Nephron (organoid): ENCODE data around the gene CABP4.

Experiments used
- H3K27ac Mint-ChIP-seq, 3 experiments: 2 replicates each; pipeline ENCODE4 v1.8.0; 2020; ENCODE audit warnings: mixed read lengths in 3 of 3, mild to moderate bottlenecking in 2 of 3, moderate library complexity in 1 of 3
- H3K27me3 Mint-ChIP-seq: 2 replicates; pipeline ENCODE4 v1.8.0; 2021; ENCODE audit warnings: low read depth, mild to moderate bottlenecking, moderate library complexity, mixed read lengths
- H3K36me3 Mint-ChIP-seq: 2 replicates; pipeline ENCODE4 v1.8.0; 2020; ENCODE audit warnings: low read depth, mixed read lengths
- H3K4me1 Mint-ChIP-seq: 2 replicates; pipeline ENCODE4 v1.8.0; 2020; ENCODE audit warnings: mixed read lengths
- H3K4me3 Mint-ChIP-seq, 3 experiments: 2 replicates each; pipeline ENCODE4 v1.8.0; 2020; ENCODE audit warnings: mild to moderate bottlenecking in 3 of 3, mixed read lengths in 3 of 3, moderate library complexity in 2 of 3
- H3K9me3 Mint-ChIP-seq: 2 replicates; pipeline ENCODE4 v1.8.0; 2020; ENCODE audit warnings: mixed read lengths
- TF ChIP-seq, protein P1 (sequence below), 3 experiments: fragments of 200-600 bp; sonication (generic); IDR thresholded peaks; one replicate each; pipeline ENCODE4 v1.5.0; 2021; ENCODE audit warnings: antibody characterized with exemption in 3 of 3; ENCODE audit not compliant: unreplicated experiment in 3 of 3

The CABP4 gene

DNA sequence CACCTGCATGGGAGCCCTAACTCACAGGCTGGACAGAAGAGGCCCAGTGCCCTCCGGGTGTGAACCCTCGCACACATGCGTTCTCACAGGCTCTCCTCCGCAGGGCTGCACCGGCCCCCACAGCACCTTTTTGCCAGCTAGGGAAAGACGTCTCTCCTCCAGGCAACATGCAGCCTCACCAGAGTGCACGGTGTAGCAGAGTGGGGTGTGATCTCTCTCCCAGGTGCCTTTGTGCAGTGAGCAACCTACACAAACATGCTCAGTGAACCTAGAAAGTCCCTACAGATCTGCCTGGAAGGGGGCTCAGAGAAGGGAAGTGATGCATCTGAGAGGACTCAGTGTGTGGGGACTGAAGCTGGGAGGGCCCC is 43.4 kb upstream of the CABP4 start:
- peaks cover 46% of the 10 kb centered on the region for H3K27me3 Mint-ChIP-seq
- TF ChIP-seq, protein P1, sequence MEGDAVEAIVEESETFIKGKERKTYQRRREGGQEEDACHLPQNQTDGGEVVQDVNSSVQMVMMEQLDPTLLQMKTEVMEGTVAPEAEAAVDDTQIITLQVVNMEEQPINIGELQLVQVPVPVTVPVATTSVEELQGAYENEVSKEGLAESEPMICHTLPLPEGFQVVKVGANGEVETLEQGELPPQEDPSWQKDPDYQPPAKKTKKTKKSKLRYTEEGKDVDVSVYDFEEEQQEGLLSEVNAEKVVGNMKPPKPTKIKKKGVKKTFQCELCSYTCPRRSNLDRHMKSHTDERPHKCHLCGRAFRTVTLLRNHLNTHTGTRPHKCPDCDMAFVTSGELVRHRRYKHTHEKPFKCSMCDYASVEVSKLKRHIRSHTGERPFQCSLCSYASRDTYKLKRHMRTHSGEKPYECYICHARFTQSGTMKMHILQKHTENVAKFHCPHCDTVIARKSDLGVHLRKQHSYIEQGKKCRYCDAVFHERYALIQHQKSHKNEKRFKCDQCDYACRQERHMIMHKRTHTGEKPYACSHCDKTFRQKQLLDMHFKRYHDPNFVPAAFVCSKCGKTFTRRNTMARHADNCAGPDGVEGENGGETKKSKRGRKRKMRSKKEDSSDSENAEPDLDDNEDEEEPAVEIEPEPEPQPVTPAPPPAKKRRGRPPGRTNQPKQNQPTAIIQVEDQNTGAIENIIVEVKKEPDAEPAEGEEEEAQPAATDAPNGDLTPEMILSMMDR (IDR thresholded peaks at IDR 0.05; ENCODE audit: unreplicated experiment in 3 of 3): no peak
- peaks cover 27% of the 10 kb centered on the region for H3K4me1 Mint-ChIP-seq
- no peaks in the 10 kb centered on the region for H3K9me3 Mint-ChIP-seq
- no peaks in the 10 kb centered on the region for H3K36me3 Mint-ChIP-seq
- H3K27ac Mint-ChIP-seq: no peak overlapping the region
- H3K4me3 Mint-ChIP-seq: no peak overlapping the region

DNA sequence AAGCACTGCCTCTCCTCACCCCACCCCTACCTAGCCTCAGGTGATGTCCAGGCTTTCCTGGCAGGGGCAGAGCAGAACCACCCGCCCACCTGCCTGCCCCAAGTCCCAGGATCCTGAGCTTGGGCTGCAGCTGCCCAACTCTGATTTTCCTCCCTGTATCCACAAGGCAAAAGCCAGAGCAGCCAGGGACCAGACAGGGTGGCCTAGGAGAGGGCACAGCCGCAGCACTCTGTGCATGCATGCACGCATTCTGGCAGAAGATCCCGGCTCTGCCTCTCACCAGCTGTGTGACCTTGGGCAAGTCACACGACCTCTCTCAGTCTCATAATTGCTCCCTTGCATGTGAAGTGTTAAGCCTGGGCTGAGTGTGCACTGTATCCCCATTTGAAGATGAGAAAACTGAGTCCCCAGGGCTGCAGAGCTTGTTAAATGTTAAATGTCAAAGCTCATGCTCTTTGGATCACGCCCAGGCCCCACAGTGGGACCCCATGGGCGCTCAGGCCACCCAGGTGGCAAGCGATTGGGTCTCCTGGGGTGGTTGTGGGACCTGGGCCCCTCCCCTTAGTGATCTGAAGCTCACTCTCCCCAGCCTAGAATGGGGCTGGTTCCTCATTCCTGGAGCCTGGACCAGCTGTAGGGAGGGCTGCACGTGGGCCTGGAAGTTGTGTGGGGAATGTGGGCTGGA is 42.5 kb upstream of the CABP4 start:
- H3K36me3 Mint-ChIP-seq: no peaks in the 10 kb centered on the region
- no peak overlapping the region for H3K4me3 Mint-ChIP-seq
- H3K9me3 Mint-ChIP-seq: no peaks in the 10 kb centered on the region
- H3K27ac Mint-ChIP-seq: peak overlapping the region in 2 of 3 experiments; percentile 63 to 69
- TF ChIP-seq, protein P1 (IDR thresholded peaks at IDR 0.05; ENCODE audit: unreplicated experiment in 3 of 3): no peak
- peaks cover 25% of the 10 kb centered on the region for H3K4me1 Mint-ChIP-seq
- peaks cover 51% of the 10 kb centered on the region for H3K27me3 Mint-ChIP-seq

DNA sequence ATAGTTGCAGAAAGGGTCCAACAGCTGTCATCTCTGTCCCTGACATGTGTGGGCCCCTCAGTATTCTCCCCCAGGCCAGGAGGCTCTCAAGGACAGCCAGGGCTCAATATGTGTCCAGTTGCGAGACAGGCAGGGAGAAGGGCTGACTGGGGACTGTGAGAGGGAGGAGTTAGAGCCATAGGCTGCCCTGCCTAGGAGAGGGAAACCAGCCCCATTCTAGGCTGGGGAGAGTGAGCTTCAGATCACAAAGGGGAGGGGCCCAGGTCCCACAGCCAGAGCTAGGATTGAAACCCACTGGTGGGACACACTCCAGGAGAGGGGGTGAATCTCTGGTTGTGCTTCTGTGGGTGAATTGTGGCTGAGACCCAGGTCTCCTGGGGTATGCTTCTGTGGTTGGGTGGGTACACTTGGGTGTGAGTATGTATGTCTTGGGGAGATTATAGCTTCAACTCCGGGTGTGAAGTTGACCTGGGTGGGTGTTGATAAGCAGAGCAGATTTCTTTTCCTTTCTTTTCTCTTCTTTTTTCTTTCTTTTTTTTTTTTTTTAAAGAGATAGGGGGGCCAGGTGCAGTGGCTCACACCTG is 41.8 kb upstream of the CABP4 start:
- H3K4me1 Mint-ChIP-seq: peaks cover 31% of the 10 kb centered on the region
- TF ChIP-seq, protein P1 (IDR thresholded peaks at IDR 0.05; ENCODE audit: unreplicated experiment in 3 of 3): no peak
- peak overlapping the region in 2 of 3 experiments; percentile 63 to 69 for H3K27ac Mint-ChIP-seq
- H3K27me3 Mint-ChIP-seq: peaks cover 51% of the 10 kb centered on the region
- no peaks in the 10 kb centered on the region for H3K36me3 Mint-ChIP-seq
- H3K9me3 Mint-ChIP-seq: no peaks in the 10 kb centered on the region
- H3K4me3 Mint-ChIP-seq: peak overlapping the region; percentile 23 to 76 (median 35)

DNA sequence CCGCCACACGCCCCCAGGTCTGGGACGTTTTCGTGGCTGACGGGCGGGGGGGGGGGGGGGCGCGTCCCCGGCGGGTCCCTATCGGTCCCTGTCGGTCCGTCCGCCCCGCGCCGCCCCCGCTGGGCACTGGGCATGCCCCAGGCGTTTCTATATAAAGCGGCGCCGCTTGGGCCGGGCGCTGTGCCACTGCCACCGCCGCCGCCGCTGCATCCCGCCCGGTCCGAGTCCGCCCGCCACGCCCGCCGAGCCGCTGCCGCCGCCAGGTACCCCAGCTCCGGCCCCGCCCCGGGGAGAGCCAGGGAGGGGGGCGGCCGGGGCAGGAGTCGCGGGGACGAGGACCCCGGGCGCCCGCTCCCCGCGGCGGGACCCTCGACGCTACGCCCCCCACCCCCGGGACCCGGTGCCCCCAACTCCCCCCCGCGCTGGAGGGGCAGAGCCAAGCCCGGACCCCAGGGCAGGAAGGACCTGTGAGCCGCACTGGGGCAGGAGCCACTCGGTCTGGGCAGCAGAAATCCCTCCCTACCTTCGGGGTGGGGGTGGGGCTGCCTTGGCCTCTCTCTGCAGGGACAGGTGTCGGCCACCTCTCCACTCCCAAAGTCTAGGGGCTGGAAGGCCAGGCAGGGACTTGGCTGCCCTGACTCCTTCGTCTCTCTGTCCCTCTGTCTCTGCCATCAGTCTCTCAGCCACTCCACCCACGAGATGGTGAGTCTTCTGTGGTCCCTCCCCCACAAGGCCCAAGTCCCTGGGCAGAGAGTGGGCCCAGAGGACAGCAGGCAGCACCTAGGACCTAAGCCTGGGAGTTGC is 39.5 kb upstream of the CABP4 start, which contains the start of gene CARNS1:
TSS of gene CARNS1 (plus strand) at position 178 of the 804 bp plus-strand sequence. CDS start at position 700, 522 bp downstream.
- Mint-ChIP-seq H3K27ac (peak within 1 kb of the TSS; percentile 63 to 89 (median 67)), H3K27me3 (peaks cover 49% of the 10 kb centered on the region), H3K9me3 (no peaks in the 10 kb centered on the region), H3K4me1 (peaks cover 32% of the 10 kb centered on the region), H3K36me3 (no peaks in the 10 kb centered on the region), H3K4me3 (peak within 1 kb of the TSS; percentile 65 to 81 (median 78))
- TF ChIP-seq, protein P1 (IDR thresholded peaks at IDR 0.05; ENCODE audit: unreplicated experiment in 3 of 3): no peak

DNA sequence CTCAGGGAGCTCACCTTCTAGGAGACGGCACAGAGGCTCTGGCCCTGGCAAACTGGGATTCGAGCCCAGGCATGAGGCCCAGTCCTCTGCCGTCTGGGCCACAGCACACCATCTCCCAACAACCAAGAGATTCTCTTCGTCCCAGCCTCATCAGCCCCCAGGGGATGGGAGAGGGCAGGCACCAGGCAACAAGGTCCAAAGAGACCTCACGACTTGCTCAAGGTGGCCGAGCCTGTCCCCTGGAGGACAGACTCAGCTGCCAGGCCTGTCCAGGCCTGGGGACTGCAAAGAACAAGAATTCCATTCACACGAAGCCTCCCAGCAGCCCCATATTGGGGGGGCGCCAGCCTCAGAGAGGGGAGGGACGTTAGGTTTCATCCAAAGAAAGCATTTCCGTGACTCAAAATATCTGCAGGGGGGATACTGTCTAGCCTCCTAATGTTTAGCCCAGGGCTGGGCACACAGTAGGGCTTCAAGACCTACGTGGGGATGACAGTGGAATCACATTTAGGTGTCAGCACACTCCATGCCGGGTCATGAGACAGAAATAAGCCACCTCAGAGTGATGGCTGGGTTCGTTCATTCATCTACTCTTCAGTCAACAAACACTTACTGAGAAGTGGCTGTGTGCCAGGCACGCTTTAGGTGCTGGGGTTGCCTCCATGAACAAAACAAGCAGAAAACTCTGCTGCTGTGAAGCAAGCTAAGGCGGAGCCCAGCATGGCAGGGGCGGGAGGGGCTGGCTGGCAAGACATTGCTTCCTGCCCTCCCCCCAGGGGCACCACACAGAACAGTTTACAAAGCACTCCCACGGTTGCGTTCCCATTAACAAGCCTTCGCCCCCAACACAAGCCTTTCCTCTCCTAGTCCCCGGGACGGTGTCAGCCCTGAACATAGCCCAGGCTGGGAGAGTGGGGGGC is 38.5 kb upstream of the CABP4 start:
- H3K27me3 Mint-ChIP-seq: peaks cover 42% of the 10 kb centered on the region

More for the DNA sequence above, 38.5 kb upstream of the CABP4 start:
- no peaks in the 10 kb centered on the region for H3K9me3 Mint-ChIP-seq
- H3K4me3 Mint-ChIP-seq: peak overlapping the region; percentile 65 to 81 (median 78)
- peaks cover 32% of the 10 kb centered on the region for H3K4me1 Mint-ChIP-seq
- TF ChIP-seq, protein P1 (IDR thresholded peaks at IDR 0.05; ENCODE audit: unreplicated experiment in 3 of 3): no peak
- no peaks in the 10 kb centered on the region for H3K36me3 Mint-ChIP-seq
- peak overlapping the region; percentile 63 to 89 (median 67) for H3K27ac Mint-ChIP-seq
